ENCODE results near the gene ZNF385C. TPM values are rescaled to one million over a fixed set of nuclear protein-coding genes. Genes with fewer than 3 reads are reported as not detected.

Gene ZNF385C
- total RNA-seq, 1 experiment from 2014 or later, result 1.7 TPM

- Histone ChIP-seq H3K9me2 (ENCODE audit: insufficient read depth) (no peaks in the 10 kb centered on the region), H3K27ac (no peak overlapping the region), H4K20me1 (ENCODE audit: insufficient read depth) (peaks cover 33% of the 10 kb centered on the region), H2AFZ (no peak overlapping the region), H3K4me3 (no peak overlapping the region), H3K36me3 (ENCODE audit: low read depth) (peaks cover 58% of the 10 kb centered on the region), H3K27me3 (ENCODE audit: insufficient read depth, low read depth) (no peaks in the 10 kb centered on the region), H3K79me2 (ENCODE audit: low read depth) (no peaks in the 10 kb centered on the region), H3F3A (ENCODE audit: insufficient read depth, low read depth) (peaks cover 26% of the 10 kb centered on the region), H3K9me3 (ENCODE audit: insufficient read depth, low read depth) (no peaks in the 10 kb centered on the region), H3K4me1 (replicated peaks; ENCODE audit: insufficient read depth) (peaks cover 10% of the 10 kb centered on the region), H3K4me2 (no peak overlapping the region)
- intact Hi-C loops (cut with micrococcal nuclease; ENCODE audit: unreplicated experiment), result no loop called here
- POLR2A ChIA-PET (ENCODE audit: unreplicated experiment), result no interaction called here
- BruUV-seq (replicated peaks), result no TSS peak
- TF ChIP-seq, protein P1, sequence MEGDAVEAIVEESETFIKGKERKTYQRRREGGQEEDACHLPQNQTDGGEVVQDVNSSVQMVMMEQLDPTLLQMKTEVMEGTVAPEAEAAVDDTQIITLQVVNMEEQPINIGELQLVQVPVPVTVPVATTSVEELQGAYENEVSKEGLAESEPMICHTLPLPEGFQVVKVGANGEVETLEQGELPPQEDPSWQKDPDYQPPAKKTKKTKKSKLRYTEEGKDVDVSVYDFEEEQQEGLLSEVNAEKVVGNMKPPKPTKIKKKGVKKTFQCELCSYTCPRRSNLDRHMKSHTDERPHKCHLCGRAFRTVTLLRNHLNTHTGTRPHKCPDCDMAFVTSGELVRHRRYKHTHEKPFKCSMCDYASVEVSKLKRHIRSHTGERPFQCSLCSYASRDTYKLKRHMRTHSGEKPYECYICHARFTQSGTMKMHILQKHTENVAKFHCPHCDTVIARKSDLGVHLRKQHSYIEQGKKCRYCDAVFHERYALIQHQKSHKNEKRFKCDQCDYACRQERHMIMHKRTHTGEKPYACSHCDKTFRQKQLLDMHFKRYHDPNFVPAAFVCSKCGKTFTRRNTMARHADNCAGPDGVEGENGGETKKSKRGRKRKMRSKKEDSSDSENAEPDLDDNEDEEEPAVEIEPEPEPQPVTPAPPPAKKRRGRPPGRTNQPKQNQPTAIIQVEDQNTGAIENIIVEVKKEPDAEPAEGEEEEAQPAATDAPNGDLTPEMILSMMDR (conservative IDR thresholded peaks at IDR 0.05), result no peak
- no peak for TF ChIP-seq EZH2 (IDR thresholded peaks at IDR 0.05; ENCODE audit: low read depth)
- no peak for DNase-seq
- CTCF ChIA-PET, result no interaction called here
These were observed 116.1 kb downstream of the ZNF385C start for GRCh38 chr17:41982026-41982760.

DNA sequence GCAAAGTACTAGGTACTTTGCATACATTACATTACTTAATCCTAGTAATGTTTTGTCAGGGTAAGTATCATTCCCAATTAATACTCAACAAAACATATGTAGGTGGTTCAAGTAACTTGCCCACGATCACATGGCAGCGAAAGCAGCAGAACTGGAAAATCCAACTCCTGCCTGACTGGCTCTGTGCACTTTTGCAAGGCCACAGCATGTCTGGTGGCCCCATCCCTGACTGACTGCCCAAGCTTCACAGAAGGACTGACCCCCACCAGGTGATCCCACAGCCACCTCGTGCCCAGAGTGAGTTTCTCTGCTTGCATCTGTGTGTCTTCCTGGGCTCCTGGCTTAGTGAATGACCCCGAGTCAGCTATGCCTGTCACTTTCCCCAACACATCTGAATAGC lies 120.3 kb downstream of the ZNF385C start:
- no peaks in the 10 kb centered on the region for H3K9me3 ChIP-seq (ENCODE audit: insufficient read depth, low read depth)
- no peaks in the 10 kb centered on the region for H3K9me2 ChIP-seq (ENCODE audit: insufficient read depth)
- peak overlapping the region; percentile 11; the same call in 1 of the 2 replicates for H3K4me2 ChIP-seq
- CTCF ChIA-PET, result no interaction called here
- DNase-seq, result peak; percentile 42 to 64
- no peaks in the 10 kb centered on the region for H3K79me2 ChIP-seq (ENCODE audit: low read depth)
- BruUV-seq (replicated peaks), result no TSS peak
- H3K27me3 ChIP-seq (ENCODE audit: insufficient read depth, low read depth), result no peaks in the 10 kb centered on the region
- H4K20me1 ChIP-seq (ENCODE audit: insufficient read depth), result peaks cover 21% of the 10 kb centered on the region
- peaks cover 43% of the 10 kb centered on the region for H3K36me3 ChIP-seq (ENCODE audit: low read depth)
- peaks cover 38% of the 10 kb centered on the region for H3F3A ChIP-seq (ENCODE audit: insufficient read depth, low read depth)
- H3K27ac ChIP-seq, result 0 out of 2 replicates have a peak overlapping the region, but pooled peaks have one; percentile 16
- POLR2A ChIA-PET (ENCODE audit: unreplicated experiment), result no interaction called here
- peaks cover 18% of the 10 kb centered on the region for H3K4me1 ChIP-seq (replicated peaks; ENCODE audit: insufficient read depth)
- TF ChIP-seq, protein P1 (conservative IDR thresholded peaks at IDR 0.05), result no peak
- TF ChIP-seq EZH2 (IDR thresholded peaks at IDR 0.05; ENCODE audit: low read depth), result no peak
- H2AFZ ChIP-seq, result no peak overlapping the region
- H3K4me3 ChIP-seq, result no peak overlapping the region
- intact Hi-C loops (cut with micrococcal nuclease; ENCODE audit: unreplicated experiment), result no loop called here

DNA sequence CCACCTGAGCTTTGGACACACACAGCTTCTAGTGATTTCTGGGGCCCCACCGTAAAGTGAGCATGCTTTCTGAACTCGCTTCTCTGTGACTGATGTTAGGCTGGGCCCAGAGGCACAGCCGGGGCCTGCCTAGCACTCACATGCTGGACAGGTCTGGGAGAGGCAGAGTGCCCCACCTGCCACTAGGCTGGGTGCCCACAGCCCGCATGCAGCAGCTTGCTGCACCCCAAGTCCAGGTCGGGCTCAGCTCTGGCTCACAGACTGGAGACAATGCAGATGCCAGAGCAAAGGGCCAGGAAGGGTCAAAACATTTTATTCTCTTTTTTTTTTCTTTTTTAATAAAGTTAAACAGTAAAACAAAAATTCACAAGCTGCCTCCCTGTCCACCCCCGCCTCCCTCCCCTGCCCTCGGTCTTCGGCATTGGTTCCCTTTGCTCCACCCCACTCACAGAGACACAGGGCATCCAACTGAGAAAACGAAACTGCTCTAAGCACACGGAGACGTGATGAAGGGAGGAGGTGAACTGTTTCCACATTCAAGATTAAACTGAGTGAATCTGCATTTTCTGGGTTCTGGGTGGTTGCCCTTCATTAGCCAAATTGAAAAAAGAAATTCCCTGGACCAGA lies 122.0 kb downstream of the ZNF385C start:
- H4K20me1 ChIP-seq (ENCODE audit: insufficient read depth), result peaks cover 26% of the 10 kb centered on the region
- TF ChIP-seq, protein P1 (conservative IDR thresholded peaks at IDR 0.05), result no peak
- TF ChIP-seq EZH2 (IDR thresholded peaks at IDR 0.05; ENCODE audit: low read depth), result no peak
- POLR2A ChIA-PET (ENCODE audit: unreplicated experiment), result interaction anchor here (0.6 kb wide), 1 partner anchor 288 kb away, joined by 7 read pairs; the partner anchor contains the start of gene EIF1

More for the DNA sequence above, 122.0 kb downstream of the ZNF385C start:
- H3K4me2 ChIP-seq, result no peak overlapping the region
- H3K27ac ChIP-seq, result no peak overlapping the region
- intact Hi-C loops (cut with micrococcal nuclease; ENCODE audit: unreplicated experiment), result no loop called here
- H3K9me2 ChIP-seq (ENCODE audit: insufficient read depth), result no peaks in the 10 kb centered on the region
- H3F3A ChIP-seq (ENCODE audit: insufficient read depth, low read depth), result peaks cover 50% of the 10 kb centered on the region; the same call in 1 of the 2 replicates
- CTCF ChIA-PET, result no interaction called here
- DNase-seq, result no peak
- no peaks in the 10 kb centered on the region for H3K9me3 ChIP-seq (ENCODE audit: insufficient read depth, low read depth)
- H2AFZ ChIP-seq, result no peak overlapping the region
- no TSS peak for BruUV-seq (replicated peaks)
- no peak overlapping the region for H3K4me3 ChIP-seq
- peaks cover 32% of the 10 kb centered on the region for H3K4me1 ChIP-seq (replicated peaks; ENCODE audit: insufficient read depth)
- 0 out of 2 replicates have a peak, but pooled peaks cover 5% of the 10 kb centered on the region for H3K79me2 ChIP-seq (ENCODE audit: low read depth)
- peaks cover 37% of the 10 kb centered on the region for H3K36me3 ChIP-seq (ENCODE audit: low read depth)
- H3K27me3 ChIP-seq (ENCODE audit: insufficient read depth, low read depth), result no peaks in the 10 kb centered on the region

Other genes starting within 250 kb of the ZNF385C start
- gene KLHL11, start 233.1 kb downstream of the ZNF385C start, total RNA-seq (2021), result 13.3 and 14.5 TPM in 2 replicates
- 106 and 184 TPM in 2 replicates for gene ACLY, start 179.5 kb downstream of the ZNF385C start, total RNA-seq (2021)
- 3.0 and 4.0 TPM in 2 replicates for gene ODAD4, start 167.9 kb downstream of the ZNF385C start, total RNA-seq (2021)
- gene CNP, start 131.7 kb downstream of the ZNF385C start, total RNA-seq (2021), result 60.6 and 64.7 TPM in 2 replicates
- 75.5 and 96.1 TPM in 2 replicates for gene DNAJC7, start 81.0 kb downstream of the ZNF385C start, total RNA-seq (2021)
- 38.3 and 39.7 TPM in 2 replicates for gene NKIRAS2, start 78.4 kb downstream of the ZNF385C start, total RNA-seq (2021)
- gene C17orf113, start 47.9 kb downstream of the ZNF385C start, total RNA-seq (2021), result 3.4 and 3.7 TPM in 2 replicates
- 17.9 and 26.0 TPM in 2 replicates for gene DHX58, start 14.2 kb upstream of the ZNF385C start, total RNA-seq (2021)
- gene KAT2A, start 22.9 kb upstream of the ZNF385C start, total RNA-seq (2021), result 42.1 and 47.6 TPM in 2 replicates
- gene HSPB9, start 24.3 kb upstream of the ZNF385C start, total RNA-seq (2021), result 0.33 TPM in 1 of 2 replicates, not detected in the other
- 97.0 and 120 TPM in 2 replicates for gene RAB5C, start 56.5 kb upstream of the ZNF385C start, total RNA-seq (2021)
- not detected in 2 replicates for gene KCNH4, start 82.7 kb upstream of the ZNF385C start, total RNA-seq (2021)
- gene HCRT, start 87.0 kb upstream of the ZNF385C start, total RNA-seq (2021), result not detected in 2 replicates
- gene GHDC, start 96.0 kb upstream of the ZNF385C start, total RNA-seq (2021), result 21.5 and 28.6 TPM in 2 replicates
- gene STAT5B, start 177.9 kb upstream of the ZNF385C start, total RNA-seq (2021), result 19.5 and 21.1 TPM in 2 replicates
- 3.4 and 12.1 TPM in 2 replicates for gene STAT5A, start 190.0 kb upstream of the ZNF385C start, total RNA-seq (2021)

Measured in PC-9 (cell line).